ENCODE results near the gene CARMIL3.

- TF ChIP-seq CTCF (IDR thresholded peaks at IDR 0.05; ENCODE audit: poor library complexity, severe bottlenecking) (no peak), EP300 (conservative IDR thresholded peaks at IDR 0.05; ENCODE audit: poor library complexity, severe bottlenecking) (no peak), SMC3 (conservative IDR thresholded peaks at IDR 0.05; ENCODE audit: poor library complexity) (no peak), REST (IDR thresholded peaks at IDR 0.05; ENCODE audit: borderline replicate concordance) (no peak), POLR2AphosphoS5 (IDR thresholded peaks at IDR 0.05) (no peak)
These were observed 9.1 kb upstream of the CARMIL3 start for GRCh38 chr14:24042746-24043145.

Measured in neural cell (in vitro differentiated cells).